D341Med (cell line): ENCODE data around the gene ELL3.

Experiments used
- DNase-seq: peaks from one replicate; pipeline ENCODE4 v3.0.0; 2012; ENCODE audit warnings: low spot score

The ELL3 gene

DNA sequence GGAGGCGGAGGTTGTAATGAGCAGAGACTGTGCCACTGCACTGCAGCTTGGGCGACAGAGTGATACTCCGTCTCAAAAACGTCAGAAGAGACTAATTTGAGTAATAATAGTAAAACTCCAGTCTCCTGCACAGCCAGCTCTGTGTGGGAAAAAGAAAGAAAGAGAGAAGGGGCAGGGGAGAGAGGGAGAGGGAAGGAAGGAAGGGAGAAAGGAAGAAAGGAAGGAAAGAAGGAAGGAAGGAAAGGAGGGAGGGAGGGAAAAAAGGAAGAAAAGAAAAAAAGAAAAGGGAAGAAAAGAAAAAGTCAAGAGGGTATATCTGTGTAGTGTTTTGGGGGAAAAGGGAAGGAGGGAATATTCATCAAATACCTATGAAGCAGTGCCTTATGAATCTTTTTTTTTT lies 53.6 kb downstream of the ELL3 start:
- DNase-seq = no peak
